Fibroblast of skin of right biceps (primary cell): ENCODE data around the gene ITFG1.
"Not testable (repeated sequence)": the region's sequence is repeated elsewhere in the genome, so short reads cannot be mapped to it uniquely, and the experiment has no call there.

Experiments used
- DNase-seq: peaks from one replicate; pipeline ENCODE4 v3.0.0-alpha.2; 2013

Gene ITFG1

GRCh38 chr16:47230296-47230695, 230.6 kb downstream of the ITFG1 start:
- DNase-seq = no peak

- no peak for DNase-seq
Observed at GRCh38 chr16:47229053-47230050, 231.5 kb downstream of the ITFG1 start.

DNA sequence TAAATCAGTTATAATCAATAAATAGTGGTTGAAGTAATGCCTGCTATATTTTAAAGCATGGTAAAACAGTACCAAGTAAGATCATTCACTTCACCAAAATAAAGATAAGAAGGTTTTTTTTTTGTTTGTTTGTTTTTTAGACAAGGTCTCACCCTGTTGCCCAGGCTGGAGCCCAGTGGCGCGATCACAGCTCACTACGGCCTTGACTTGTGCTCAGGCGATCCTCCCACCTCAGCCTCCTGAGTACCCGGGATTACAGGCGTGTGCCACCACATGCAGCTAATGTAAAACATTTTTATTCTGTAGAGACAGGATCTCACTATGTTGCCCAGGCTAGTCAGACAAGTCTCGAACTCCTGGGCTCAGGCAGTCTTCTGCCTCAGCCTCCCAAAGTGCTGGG, 232.6 kb downstream of the ITFG1 start:
- no peak for DNase-seq

DNA sequence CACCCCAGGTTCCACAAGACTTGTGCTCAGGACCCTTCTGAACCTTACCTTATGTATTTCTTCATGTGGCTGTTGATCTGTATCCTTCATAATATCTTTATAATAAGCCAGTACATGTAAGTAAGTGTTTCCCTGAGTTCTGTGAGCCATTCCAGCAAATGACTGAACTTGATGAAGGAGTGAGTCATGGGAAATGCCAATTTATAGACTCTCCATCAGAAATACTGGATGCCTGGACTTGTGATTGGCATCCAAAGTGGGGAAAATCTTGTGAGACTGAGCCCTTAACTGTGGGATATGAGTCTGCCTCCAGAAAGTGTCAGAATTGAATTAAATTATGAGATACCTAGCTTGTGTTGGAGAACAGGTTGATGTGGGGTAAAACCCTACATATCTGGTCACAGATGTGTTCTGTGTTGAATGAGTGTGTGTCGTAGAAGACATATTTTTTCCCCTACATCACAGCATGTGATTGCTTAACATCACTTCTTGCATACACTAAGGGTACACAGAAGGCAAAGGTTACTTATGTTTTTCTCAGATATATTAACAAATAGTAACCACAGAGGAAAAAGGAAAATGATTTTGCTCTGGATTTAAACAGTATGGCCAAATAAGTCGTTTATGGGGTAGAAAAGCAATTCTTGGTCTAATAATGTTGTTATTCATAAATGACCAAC, 247.0 kb downstream of the ITFG1 start:
- no peak for DNase-seq

GRCh38 chr16:47211218-47211617, 249.6 kb downstream of the ITFG1 start:
- DNase-seq = no peak

DNA sequence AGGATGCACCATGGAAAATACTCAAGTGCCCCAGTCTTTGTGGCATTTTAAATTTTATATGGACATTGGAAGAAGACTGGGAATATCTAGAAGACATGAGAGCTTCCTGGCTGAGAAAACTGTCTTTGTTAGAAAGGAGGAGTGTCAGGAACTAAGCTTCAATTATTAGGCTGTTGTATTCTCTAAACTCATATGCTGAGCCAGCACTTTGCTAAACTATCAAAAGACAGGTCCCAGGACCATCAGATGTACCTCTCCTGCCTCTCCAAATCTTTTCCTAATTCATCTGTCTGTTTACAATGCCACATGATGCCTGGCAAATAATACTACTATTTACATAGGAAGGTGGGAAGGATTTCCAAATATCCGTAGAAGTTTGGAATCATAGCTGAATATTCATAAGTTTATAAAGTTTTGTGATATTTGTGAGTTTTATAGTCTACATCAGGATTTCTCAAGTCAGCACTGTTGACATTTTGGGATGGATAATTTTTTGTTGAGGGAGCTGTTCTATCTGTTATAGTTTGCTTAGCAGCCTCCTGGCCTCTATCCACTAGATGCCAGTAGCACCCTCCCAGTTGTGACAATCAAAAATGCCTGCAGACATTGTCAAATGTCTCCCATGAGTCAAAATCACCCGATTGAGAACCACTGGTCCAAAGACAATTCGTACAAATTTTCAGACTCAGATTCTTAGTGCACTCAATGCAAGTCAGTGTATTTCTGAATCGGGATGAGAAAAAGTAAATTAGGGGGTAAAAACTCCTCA, 255.9 kb downstream of the ITFG1 start:
- no peak for DNase-seq

- not testable (repeated sequence) for DNase-seq
Observed at GRCh38 chr16:47203433-47203832, 257.4 kb downstream of the ITFG1 start.

GRCh38 chr16:47198180-47198575, 262.7 kb downstream of the ITFG1 start:
- DNase-seq = no peak

DNA sequence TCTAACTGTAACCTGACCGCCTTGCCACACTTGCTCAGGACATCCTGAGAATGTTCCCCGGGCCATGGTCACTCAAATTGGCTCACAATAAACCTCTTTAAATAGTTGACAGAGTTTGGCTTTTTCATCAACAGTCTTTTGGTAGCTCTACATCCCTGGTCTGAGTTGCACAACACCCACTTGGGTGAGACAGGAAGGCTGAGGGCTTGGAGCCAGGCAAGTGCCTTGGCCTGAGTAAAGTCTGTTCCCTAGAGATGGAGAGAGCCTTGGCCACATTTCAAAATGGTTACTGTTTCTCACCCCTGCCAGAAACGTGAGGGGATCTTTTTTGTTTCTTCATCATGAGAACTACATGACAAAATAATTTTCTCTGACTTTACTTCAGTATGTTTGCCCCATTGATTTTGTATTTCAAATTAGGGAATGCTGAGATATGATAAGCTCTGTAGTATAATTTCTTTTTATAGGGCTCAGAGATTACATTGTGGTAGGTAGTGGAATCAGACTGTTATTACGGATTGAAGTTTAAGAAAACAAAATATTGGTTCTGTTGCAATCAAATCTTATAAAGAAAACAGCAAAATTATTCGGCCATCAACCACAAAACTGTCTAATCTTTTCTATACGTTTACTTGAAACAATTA, 263.2 kb downstream of the ITFG1 start:
- DNase-seq = peak; percentile 23

DNA sequence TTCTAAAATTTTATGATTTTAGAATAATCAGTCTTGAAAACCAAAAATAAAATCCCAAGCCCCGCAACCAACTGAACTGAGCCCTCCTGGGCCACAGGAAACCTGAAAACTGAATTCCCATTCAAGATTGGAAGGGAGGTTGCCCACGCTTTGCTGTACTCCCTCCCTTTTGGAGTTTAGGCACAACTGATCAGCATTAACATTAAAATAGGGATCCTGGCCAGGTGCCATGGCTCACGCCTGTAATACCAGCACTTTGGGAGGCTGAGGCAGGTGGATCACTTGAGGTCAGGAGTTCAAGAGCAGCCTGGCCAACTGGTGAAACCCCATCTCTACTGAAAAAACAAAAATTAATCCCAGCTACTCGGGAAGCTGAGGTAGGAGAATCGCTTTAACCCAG, 264.4 kb downstream of the ITFG1 start:
- DNase-seq = no peak

DNA sequence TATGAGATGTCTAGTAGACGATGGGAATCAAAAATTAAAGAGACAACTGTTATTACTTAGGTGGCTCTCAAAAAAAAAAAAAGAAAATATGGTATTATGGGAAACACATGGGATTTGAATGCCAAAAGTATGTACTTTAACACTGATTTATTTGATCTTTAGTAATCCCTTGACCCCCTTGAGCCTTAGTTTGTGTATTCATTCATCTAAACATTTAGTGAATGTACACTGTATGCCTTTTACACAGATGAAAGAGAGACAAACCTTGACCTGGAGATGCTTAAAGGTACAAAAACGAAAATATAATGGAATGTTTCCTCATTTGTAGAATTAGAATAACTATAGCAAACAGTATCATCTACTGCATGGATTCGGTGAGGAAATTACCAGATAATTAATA, 278.5 kb downstream of the ITFG1 start:
- no peak for DNase-seq

DNA sequence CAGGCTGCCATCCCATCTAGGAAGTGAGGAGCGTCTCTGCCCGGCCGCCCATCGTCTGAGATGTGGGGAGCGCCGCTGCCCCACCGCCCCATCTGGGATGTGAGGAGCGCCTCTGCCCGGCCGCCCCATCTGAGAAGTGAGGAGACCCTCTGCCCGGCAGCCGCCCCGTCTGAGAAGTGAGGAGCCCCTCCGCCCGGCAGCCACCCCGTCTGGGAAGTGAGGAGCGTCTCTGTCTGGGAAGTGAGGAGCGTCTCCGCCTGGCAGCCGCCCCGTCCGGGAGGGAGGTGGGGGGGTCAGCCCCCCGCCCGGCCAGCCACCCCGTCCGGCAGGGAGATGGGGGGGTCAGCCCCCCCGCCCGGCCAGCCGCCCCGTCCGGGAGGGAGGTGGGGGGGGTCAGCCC, 279.8 kb downstream of the ITFG1 start:
- not testable (repeated sequence) for DNase-seq

GRCh38 chr16:47180073-47180472, 280.8 kb downstream of the ITFG1 start:
- no peak for DNase-seq

GRCh38 chr16:47175152-47175551, 285.7 kb downstream of the ITFG1 start:
- DNase-seq = no peak

- DNase-seq = no peak
Observed at GRCh38 chr16:47162670-47163420, 298.0 kb downstream of the ITFG1 start.

DNA sequence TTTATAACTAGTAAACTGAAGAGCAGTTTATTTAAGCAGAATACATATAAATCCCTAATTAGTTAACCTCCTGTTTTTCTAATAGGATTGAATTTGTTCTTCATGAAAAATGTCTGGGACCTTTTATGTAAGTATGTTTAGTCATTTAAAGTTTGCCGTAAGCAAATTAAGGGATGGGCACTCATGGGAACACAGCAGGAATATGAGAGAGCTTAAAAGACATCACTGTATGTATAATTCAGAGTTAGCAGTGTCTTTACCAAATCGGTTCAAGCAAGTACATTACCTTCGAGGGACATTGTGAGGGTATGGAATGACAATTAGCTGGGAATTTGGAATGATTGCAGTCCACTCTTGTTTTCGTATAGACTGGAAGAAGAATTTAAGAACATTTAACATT, 299.4 kb downstream of the ITFG1 start:
- no peak for DNase-seq

DNA sequence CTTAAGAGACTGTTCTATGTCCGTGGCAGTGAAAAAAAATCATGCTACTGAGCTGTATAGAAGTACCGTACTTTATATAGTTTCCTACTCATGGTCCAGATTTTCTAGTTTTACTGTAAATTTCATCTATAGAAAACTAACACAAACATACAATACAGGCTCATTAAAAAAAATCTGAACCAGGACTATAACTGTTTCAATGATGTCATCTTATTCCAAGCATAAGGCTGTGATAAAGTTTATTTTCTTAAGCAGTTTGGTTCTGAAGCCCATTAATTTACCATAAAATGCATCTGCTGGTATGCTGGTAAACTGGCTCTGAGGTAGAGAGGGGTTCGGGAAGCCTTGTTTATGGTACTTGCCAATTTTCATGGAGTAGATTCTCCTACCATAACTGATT, 300.4 kb downstream of the ITFG1 start:
- DNase-seq = no peak

GRCh38 chr16:47158992-47159391, 301.9 kb downstream of the ITFG1 start:
- DNase-seq = no peak

- DNase-seq = peak; percentile 20
Observed at GRCh38 chr16:47156680-47157215, 304.1 kb downstream of the ITFG1 start.

DNA sequence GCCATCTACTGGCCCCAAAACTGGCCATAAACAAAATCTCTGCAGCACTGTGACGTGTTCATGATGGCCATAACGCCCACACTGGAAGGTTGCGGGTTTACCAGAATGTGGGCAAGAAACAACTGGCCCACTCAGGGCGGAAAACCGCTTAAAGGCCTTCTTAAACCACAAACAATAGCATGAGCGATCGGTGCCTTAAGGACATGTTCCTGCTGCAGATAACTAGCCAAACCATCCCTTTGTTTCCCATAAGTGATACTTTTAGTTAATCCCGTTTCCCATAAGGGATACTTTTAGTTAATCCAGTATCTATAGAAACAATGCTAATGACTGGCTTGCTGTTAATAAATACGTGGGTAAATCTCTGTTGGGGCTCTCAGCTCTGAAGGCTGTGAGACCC, 308.4 kb downstream of the ITFG1 start:
- DNase-seq = not testable (repeated sequence)

DNA sequence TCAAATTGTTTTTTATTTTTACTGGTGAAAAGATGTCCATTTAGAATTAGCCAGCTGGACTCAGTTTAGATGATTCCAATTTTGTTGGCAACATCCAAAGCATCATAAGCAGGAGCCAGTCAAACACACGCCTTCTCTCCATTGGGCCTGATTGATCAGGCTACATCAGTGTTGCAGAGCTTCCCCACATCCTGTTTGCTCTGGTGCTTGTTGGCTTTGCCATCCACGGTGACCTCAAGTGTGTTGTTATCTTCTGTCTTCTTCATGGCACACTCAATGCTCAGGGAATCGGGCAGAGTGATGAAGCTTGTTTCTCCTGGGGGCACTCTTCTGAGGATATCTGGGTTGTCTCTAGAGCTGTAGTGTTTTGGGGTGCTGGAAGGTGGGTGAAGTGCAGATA, 310.8 kb downstream of the ITFG1 start:
- DNase-seq = no peak

- no peak for DNase-seq
Observed at GRCh38 chr16:47144559-47144877, 316.3 kb downstream of the ITFG1 start.
